Loucy (cell line): ENCODE measurements around the gene ZNF536.

Experiments
- H2AFZ ChIP-seq: fragments of 200-600 bp; sonication (generic); 2 replicates; pipeline ENCODE4 v1.6.0; 2016; ENCODE audit warnings: antibody characterized with exemption, mild to moderate bottlenecking, low read length, moderate library complexity
- H3F3A ChIP-seq: fragments of 200-600 bp; 2 replicates; pipeline ENCODE4 v1.6.0; 2016; ENCODE audit warnings: antibody characterized with exemption, low read depth, mild to moderate bottlenecking
- H3K27me3 ChIP-seq: fragments of 200-600 bp; sonication (generic); 2 replicates; pipeline ENCODE4 v1.6.1; 2014; ENCODE audit warnings: low read length, mild to moderate bottlenecking; ENCODE audit not compliant: insufficient read depth, poor library complexity, severe bottlenecking
- H3K36me3 ChIP-seq: fragments of 200-600 bp; sonication (generic); 2 replicates; pipeline ENCODE4 v1.6.1; 2016; ENCODE audit warnings: low read length; ENCODE audit not compliant: insufficient read depth
- H3K4me1 ChIP-seq: fragments of 200-600 bp; sonication (generic); 2 replicates; pipeline ENCODE4 v1.5.1; 2014; ENCODE audit warnings: low read length, mild to moderate bottlenecking; ENCODE audit not compliant: insufficient read depth, poor library complexity, severe bottlenecking
- H3K4me2 ChIP-seq: fragments of 200-600 bp; sonication (generic); 2 replicates; pipeline ENCODE4 v1.6.0; 2014; ENCODE audit warnings: antibody characterized with exemption, low read length, low read depth, mild to moderate bottlenecking; ENCODE audit not compliant: poor library complexity, severe bottlenecking
- H3K4me3 ChIP-seq: fragments of 200-600 bp; sonication (generic); 2 replicates; pipeline ENCODE4 v1.5.1; 2014; ENCODE audit warnings: low read length, mild to moderate bottlenecking, mixed read lengths; ENCODE audit not compliant: poor library complexity, severe bottlenecking
- H3K79me2 ChIP-seq: fragments of 200-600 bp; sonication (generic); 2 replicates; pipeline ENCODE4 v1.6.1; 2014; ENCODE audit warnings: low read length; ENCODE audit not compliant: insufficient read depth
- H3K9ac ChIP-seq: fragments of 200-600 bp; sonication (generic); 2 replicates; pipeline ENCODE4 v1.6.0; 2014; ENCODE audit warnings: mild to moderate bottlenecking, low read depth, low read length, moderate library complexity; ENCODE audit not compliant: poor library complexity, severe bottlenecking
- H3K9me2 ChIP-seq: fragments of 200-600 bp; sonication (generic); replicated peaks from 2 replicates; pipeline ENCODE4 v1.6.1; 2016; ENCODE audit warnings: low read depth, low read length, mixed read lengths
- H3K9me3 ChIP-seq: fragments of 200-600 bp; sonication (generic); 2 replicates; pipeline ENCODE4 v1.6.1; 2014; ENCODE audit warnings: mild to moderate bottlenecking, antibody characterized with exemption, low read length, low read depth; ENCODE audit not compliant: insufficient read depth
- H4K20me1 ChIP-seq: fragments of 200-600 bp; sonication (generic); 2 replicates; pipeline ENCODE4 v1.6.0; 2014; ENCODE audit warnings: antibody characterized with exemption, low read length, mild to moderate bottlenecking; ENCODE audit not compliant: insufficient read depth, poor library complexity, severe bottlenecking
- EZH2phosphoT487 ChIP-seq: fragments of 200-600 bp; IDR thresholded peaks from 2 replicates; pipeline ENCODE4 v1.6.1; 2018; ENCODE audit warnings: antibody characterized with exemption, mild to moderate bottlenecking, moderate library complexity, borderline replicate concordance
- TF ChIP-seq, protein P1 (sequence below): fragments of 200-600 bp; sonication (generic); conservative IDR thresholded peaks from 2 replicates; pipeline ENCODE4 v1.5.1; 2014; ENCODE audit warnings: mild to moderate bottlenecking, antibody characterized with exemption, low read length

ZNF536 gene

DNA sequence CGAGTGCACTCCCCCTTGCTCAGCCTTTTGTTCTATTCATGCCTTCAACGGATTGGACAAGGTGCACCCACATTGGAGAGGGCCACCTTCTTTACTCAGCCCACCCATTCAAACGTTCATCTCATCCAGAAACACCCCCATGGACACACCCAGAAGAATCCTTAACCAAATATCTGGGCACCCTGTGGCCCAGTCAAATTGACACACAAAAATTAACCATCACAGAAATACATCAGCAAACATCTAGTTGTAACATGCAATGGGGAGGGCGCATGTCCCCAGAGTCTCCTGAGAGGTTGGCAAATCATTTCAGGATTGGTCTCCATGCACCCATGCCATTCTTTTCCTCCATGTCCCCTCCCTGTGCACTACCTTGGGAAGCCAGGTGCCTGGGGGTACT lies 167.1 kb downstream of the ZNF536 start:
- Histone ChIP-seq H3K9me3 (peaks cover 3% of the 10 kb centered on the region; the same call in 1 of the 2 replicates), H3K4me3 (no peak overlapping the region), H3K79me2 (no peaks in the 10 kb centered on the region), H3K36me3 (no peaks in the 10 kb centered on the region), H2AFZ (no peak overlapping the region), H4K20me1 (no peaks in the 10 kb centered on the region), H3K4me1 (no peaks in the 10 kb centered on the region), H3K9me2 (no peaks in the 10 kb centered on the region), H3K9ac (no peak overlapping the region), H3F3A (no peaks in the 10 kb centered on the region), H3K4me2 (no peak overlapping the region), H3K27me3 (no peaks in the 10 kb centered on the region)
- TF ChIP-seq, protein P1, sequence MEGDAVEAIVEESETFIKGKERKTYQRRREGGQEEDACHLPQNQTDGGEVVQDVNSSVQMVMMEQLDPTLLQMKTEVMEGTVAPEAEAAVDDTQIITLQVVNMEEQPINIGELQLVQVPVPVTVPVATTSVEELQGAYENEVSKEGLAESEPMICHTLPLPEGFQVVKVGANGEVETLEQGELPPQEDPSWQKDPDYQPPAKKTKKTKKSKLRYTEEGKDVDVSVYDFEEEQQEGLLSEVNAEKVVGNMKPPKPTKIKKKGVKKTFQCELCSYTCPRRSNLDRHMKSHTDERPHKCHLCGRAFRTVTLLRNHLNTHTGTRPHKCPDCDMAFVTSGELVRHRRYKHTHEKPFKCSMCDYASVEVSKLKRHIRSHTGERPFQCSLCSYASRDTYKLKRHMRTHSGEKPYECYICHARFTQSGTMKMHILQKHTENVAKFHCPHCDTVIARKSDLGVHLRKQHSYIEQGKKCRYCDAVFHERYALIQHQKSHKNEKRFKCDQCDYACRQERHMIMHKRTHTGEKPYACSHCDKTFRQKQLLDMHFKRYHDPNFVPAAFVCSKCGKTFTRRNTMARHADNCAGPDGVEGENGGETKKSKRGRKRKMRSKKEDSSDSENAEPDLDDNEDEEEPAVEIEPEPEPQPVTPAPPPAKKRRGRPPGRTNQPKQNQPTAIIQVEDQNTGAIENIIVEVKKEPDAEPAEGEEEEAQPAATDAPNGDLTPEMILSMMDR = no peak
- TF ChIP-seq EZH2phosphoT487 = no peak

GRCh38 chr19:30539981-30540380 lies 167.8 kb downstream of the ZNF536 start:
- no peaks in the 10 kb centered on the region for H3K27me3 ChIP-seq
- H3K9me3 ChIP-seq = peaks cover 3% of the 10 kb centered on the region; the same call in 1 of the 2 replicates
- no peak overlapping the region for H3K4me3 ChIP-seq
- H3F3A ChIP-seq = no peaks in the 10 kb centered on the region
- no peaks in the 10 kb centered on the region for H3K79me2 ChIP-seq
- no peaks in the 10 kb centered on the region for H3K36me3 ChIP-seq
- no peak overlapping the region for H3K9ac ChIP-seq
- H2AFZ ChIP-seq = no peak overlapping the region
- H3K4me1 ChIP-seq = no peaks in the 10 kb centered on the region
- TF ChIP-seq, protein P1 = no peak
- TF ChIP-seq EZH2phosphoT487 = no peak
- no peaks in the 10 kb centered on the region for H4K20me1 ChIP-seq
- no peak overlapping the region for H3K4me2 ChIP-seq
- no peaks in the 10 kb centered on the region for H3K9me2 ChIP-seq

DNA sequence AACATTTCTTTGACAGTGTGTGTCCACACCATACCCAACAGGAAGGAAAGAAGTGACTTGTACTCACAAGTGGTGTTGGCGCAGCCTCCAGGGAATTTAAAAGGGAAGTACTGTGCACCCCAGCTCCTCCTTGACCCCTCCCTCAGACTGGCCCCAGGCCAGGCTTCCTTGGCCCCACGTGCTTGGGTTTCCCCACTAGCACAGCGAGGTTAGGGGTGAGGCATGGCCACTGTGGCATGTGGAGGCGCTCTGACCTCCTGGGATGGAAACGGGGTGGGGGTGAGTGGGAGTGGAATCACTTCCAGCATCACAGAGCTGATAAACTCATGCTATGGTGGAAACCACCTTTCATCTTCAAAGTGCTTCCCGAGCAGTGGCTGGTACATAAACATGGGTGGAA lies 168.6 kb downstream of the ZNF536 start:
- Histone ChIP-seq H3K9ac (no peak overlapping the region), H3K9me3 (peaks cover 4% of the 10 kb centered on the region; the same call in 1 of the 2 replicates), H3K4me2 (no peak overlapping the region), H3K4me3 (no peak overlapping the region), H3K27me3 (no peaks in the 10 kb centered on the region), H3K9me2 (no peaks in the 10 kb centered on the region), H4K20me1 (no peaks in the 10 kb centered on the region), H2AFZ (no peak overlapping the region), H3K4me1 (no peaks in the 10 kb centered on the region), H3K36me3 (no peaks in the 10 kb centered on the region), H3F3A (no peaks in the 10 kb centered on the region), H3K79me2 (no peaks in the 10 kb centered on the region)
- TF ChIP-seq, protein P1 = no peak
- TF ChIP-seq EZH2phosphoT487 = no peak
